Cortex of kidney (tissue), 1 donor: Measurements from ENCODE around the gene NAPSA.
"Not testable (repeated sequence)": the region's sequence is repeated elsewhere in the genome, so short reads cannot be mapped to it uniquely, and the experiment has no call there.

Experiments used
- DNase-seq: peaks from one replicate; lab custom pipeline; 2025; lab: John Stamatoyannopoulos, UW

NAPSA gene

GRCh38 chr19:50331221-50331993 is 34.0 kb downstream of the NAPSA start:
- DNase-seq, result no peak

- DNase-seq, result no peak
Observed at GRCh38 chr19:50330365-50331078, 34.9 kb downstream of the NAPSA start.

- DNase-seq, result not testable (repeated sequence)
Observed at GRCh38 chr19:50329926-50330294, 35.5 kb downstream of the NAPSA start.

- peak; percentile 51 for DNase-seq
Observed at GRCh38 chr19:50329146-50329925, 36.1 kb downstream of the NAPSA start, which contains the start of gene KCNC3. Gene KCNC3, minus strand, starts transcription at chr19:50329377. Its CDS starts 295 bp downstream, at chr19:50329082.

DNA sequence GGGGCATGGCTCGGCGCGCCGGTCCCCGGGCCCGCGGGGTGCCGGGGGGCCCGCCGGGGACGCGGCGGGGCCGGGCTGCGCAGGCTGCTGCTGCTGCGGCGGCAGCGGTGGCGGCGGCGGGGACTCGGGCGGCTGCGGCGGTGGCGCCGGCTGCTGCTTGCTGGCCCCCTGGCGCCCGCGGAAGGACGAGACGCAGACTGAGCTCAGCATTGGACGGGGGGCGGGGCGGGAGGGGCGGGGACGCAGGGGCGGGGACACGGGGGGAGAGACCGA is 36.6 kb downstream of the NAPSA start:
- DNase-seq, result no peak

- DNase-seq, result no peak
Observed at GRCh38 chr19:50328224-50328872, 37.1 kb downstream of the NAPSA start.

DNA sequence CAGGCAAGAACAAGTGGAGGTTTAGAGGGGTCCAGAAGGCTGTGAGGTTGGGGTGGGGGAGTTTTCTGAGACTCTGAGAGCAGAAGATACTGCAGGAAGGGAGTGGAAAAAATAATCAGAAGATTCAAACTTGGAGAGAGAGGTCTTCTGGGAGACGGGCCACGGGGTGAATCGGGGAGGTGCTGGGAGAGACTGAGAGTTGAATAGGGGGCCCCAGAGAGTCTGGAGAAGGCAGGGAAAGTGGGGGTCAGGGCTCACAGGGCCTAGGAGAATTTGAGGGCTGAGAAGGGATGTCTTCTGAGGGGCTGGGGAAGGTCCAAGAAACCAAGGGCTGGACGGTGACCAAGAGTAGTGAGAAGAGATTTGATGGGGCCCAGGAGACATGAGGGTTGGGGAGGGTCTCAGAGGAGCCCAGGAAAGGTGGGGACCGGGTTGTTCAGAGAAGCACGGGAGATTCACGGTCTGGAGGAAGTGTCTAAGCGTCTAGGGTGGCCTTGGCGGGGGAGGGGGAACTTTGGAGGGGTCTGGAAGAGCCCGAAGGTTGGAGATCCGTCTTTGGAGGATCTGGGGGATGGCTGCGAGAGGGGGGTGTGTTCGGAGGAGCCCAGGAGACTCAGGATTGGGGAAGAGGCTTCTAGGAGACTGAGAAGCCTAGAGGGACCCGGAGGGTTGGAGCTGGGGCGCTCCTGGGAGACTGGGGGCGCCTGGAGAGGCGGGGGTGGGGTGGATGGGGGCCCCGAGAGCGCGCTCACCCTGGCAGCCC is 37.8 kb downstream of the NAPSA start:
- no peak for DNase-seq

GRCh38 chr19:50327013-50327412 is 38.4 kb downstream of the NAPSA start:
- DNase-seq, result no peak

DNA sequence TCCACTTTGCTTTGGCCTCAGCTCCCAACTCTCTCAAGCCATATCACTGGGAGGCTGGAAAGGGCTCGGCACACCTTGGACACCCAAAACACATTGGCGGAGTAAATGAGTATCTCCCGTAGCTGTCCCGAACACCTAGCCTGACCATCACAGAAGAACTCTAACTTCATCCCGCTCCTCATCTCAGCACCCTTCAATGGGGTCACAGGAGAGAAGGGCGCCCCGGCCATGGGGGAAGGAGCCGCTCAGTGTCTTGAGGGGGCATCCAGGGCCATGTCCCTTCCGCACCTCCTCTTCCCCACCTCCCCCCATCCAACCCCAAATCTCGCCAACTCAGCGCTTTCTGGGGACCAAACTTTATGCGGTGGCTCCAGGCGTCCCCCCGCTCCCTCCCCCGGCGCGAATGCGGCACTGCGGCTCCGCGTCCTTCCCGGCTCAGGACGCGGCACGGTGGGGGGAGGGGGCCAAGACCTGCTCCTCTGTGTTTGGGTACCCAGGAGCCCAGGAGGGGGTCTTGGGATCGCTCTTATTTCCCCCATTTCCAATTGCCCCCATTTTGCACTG is 39.3 kb downstream of the NAPSA start:
- no peak for DNase-seq

DNA sequence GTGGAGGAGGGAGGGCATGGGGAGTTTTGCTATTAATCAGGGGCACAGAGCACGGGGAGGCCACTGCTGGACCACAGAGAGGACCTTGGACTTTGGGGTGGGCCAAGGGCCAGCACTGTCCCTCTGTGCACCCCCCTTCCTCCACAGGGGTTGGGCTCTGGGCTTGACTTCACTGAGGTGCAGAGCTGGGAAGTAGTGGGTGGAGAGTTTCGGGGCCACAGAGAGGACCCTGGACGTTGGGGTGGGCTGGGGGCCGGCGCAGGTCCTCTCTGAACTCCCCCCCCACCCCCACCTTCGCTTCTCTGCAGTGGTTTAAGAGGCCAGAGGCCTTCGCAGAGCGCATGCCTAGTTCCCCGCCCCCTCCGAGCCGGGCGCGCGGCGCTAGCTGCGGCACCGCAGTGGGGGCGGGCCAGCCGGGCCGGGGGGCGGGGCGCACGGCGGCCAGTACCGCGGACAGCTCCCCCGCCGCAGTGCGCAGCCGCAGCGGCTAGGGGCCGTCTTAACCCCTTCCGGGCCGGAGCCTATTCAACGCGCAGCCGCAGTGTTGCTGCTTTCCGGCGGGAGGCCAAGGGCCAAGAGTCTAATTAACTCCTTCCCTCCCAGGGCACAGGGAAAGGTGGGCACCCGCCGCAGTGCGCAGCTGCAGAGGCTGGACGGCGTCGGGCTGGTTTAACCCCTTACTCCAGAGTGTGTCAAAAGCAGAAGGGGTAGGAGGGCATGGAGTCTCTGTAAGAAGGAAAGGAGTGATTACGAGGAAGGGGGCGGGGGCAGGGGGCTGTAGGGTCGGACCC is 39.9 kb downstream of the NAPSA start:
- DNase-seq, result no peak

GRCh38 chr19:50324331-50324730 is 41.1 kb downstream of the NAPSA start:
- no peak for DNase-seq

- no peak for DNase-seq
Observed at GRCh38 chr19:50323782-50324133, 41.7 kb downstream of the NAPSA start.

- no peak for DNase-seq
Observed at GRCh38 chr19:50322931-50323781, 42.3 kb downstream of the NAPSA start.

DNA sequence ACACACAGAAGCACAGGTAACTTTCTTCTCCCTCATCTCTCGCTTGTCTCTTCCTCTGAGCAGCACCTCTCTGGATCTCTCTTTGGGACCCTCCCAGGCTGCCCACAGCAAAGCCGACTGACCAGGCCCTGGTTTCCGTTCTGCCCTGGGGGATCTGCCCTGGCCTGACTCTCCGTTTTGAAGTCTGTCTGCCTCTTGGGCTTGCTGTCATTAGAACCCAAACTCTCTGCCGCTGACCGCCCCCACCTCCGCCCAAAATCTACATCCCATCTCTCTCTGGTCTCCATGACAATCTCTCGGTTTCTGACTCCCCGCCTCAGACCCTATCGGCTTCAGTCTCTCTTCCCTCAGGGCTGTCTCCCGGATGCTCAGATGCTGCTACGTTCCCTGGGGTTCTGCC is 43.2 kb downstream of the NAPSA start:
- no peak for DNase-seq

DNA sequence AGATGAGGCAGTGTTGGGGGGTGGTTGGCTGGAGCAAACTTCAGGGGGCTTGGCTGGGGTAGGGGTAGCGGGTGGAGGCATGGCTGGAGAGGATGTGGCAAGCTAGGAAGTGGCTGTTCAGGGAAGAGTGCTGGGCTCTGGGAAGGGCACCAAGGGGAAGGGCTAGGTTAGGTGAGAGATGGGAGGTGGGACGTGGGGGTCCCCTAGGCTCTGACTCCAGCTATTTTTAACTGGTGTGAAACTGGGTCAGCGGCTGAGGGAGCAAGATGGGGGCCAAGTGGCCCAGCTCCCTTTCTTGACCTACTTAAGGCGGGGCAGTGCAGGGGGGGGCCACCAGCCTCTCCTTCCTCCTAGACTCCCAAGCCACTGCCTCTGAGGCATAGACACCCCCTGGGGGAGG is 43.6 kb downstream of the NAPSA start:
- no peak for DNase-seq

DNA sequence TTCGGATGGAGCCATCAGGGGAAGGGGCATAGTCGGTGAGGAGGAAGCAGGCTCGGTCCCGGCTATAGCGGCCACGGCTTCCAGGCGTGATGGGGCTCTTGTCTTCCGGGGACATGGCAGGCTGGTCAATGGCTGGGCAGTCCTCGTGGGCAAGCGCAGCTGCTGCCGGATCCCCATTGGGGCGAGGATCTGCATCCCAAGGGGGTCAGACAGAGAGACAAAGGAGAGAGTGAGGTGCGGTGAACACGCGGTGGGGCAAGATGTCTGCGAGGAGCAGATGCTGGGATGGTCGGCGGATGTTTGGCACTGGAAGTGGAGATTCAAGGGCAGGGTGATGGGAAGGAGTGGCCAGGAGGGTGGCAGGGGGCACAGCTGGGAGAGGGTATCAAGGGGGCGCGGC is 44.8 kb downstream of the NAPSA start:
- no peak for DNase-seq

DNA sequence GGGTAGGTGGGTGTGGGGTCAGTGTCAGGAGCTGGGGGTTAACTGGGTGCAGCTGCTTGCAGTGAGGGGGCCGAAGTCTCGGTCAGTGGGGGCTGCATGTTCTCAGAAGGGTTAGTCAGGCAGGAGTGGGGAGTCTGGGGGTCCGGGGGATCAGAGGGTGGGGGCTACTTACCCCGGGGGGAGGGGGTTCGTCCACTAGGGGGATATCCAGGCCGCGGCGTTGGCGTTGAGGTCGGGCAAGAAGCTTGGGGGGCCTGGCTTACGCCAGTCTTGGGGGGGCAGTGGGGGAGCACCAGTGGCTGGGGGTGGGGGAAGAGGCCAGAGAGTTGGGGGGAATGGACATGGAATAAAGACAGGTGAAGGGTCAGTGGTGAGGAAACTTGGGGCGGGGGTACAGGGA is 45.4 kb downstream of the NAPSA start:
- no peak for DNase-seq

GRCh38 chr19:50319156-50319555 is 46.3 kb downstream of the NAPSA start:
- no peak for DNase-seq

DNA sequence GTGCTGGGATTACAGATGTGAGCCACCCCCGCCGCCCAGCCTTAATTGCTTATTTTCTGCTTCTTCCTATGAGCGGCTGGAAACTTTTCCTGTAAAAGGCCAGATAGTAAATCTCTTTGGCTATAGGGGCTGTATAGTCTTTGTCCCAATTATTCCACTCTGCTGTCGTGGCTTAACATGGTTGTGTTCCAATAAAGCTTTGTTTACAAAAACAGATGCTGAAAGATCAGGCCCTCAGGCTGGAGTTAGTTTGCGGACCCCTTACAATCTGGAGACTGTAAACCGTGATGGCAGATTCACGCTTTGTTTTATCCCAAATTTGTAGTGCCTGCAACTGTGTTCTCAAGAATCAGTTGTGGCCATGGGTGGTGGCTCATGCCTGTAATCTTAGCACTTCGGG is 47.0 kb downstream of the NAPSA start:
- no peak for DNase-seq

GRCh38 chr19:50317115-50317514 is 48.3 kb downstream of the NAPSA start:
- DNase-seq, result no peak
